Large intestine (tissue), 3 donors: Measurements from ENCODE around the gene GADD45G. TPM values are rescaled to one million over a fixed set of nuclear protein-coding genes. Genes with fewer than 3 reads are reported as not detected.

Experiments used
- DNase-seq, 2 donors: peaks; one replicate each; pipeline versions ENCODE4 v3.0.0 to v3.0.0-alpha.2; 2013
- H3K27ac ChIP-seq: one replicate; pipeline ENCODE4 v1.5.1; 2013; ENCODE audit warnings: low read length
- H3K27me3 ChIP-seq: 2 replicates; pipeline ENCODE4 v1.6.1; 2013; ENCODE audit warnings: low read length; ENCODE audit not compliant: control insufficient read depth, insufficient read depth
- H3K36me3 ChIP-seq: 2 replicates; pipeline ENCODE4 v1.6.1; 2013; ENCODE audit warnings: low read length; ENCODE audit not compliant: control insufficient read depth, insufficient read depth
- H3K4me1 ChIP-seq: one replicate; pipeline ENCODE4 v1.6.1; 2013; ENCODE audit warnings: low read length; ENCODE audit not compliant: control insufficient read depth, insufficient read depth
- H3K4me3 ChIP-seq: one replicate; pipeline ENCODE4 v1.5.1; 2013; ENCODE audit warnings: low read length
- H3K9me3 ChIP-seq: one replicate; pipeline ENCODE4 v1.6.1; 2013; ENCODE audit warnings: mild to moderate bottlenecking, low read depth, low read length, moderate library complexity; ENCODE audit not compliant: control insufficient read depth
- WGBS: methylation state at CpG from one replicate; pipeline ENCODE4 v1.1.5; 2013; ENCODE audit warnings: low lambda C conversion rate; ENCODE audit not compliant: insufficient coverage; 5-methylcytosine and 5-hydroxymethylcytosine counted together
- polyA plus RNA-seq: library from polyadenylated mRNA; unstranded; fragments of 120-200 nt; gene quantifications from one replicate; pipeline ENCODE4 v1.2.1, GENCODE V29; 2013

Gene GADD45G
- polyA plus RNA-seq, 1 donor: 10.5 TPM

GRCh38 chr9:89592963-89593726 lies 11.7 kb upstream of the GADD45G start:
- Histone ChIP-seq H3K4me1 (peaks cover 24% of the 10 kb centered on the region), H3K9me3 (no peaks in the 10 kb centered on the region), H3K4me3 (no peak overlapping the region), H3K27me3 (no peaks in the 10 kb centered on the region), H3K27ac (peak overlapping the region; percentile 68), H3K36me3 (no peaks in the 10 kb centered on the region)
- DNase-seq: peak in 1 of 2 donors; percentile 41
- no CpG with 5 or more reads among the region's 13 CpGs for WGBS

GRCh38 chr9:89593727-89594427 lies 10.9 kb upstream of the GADD45G start:
- H3K27me3 ChIP-seq: no peaks in the 10 kb centered on the region
- no peak overlapping the region for H3K4me3 ChIP-seq
- H3K4me1 ChIP-seq: peaks cover 24% of the 10 kb centered on the region
- no peaks in the 10 kb centered on the region for H3K9me3 ChIP-seq
- peak; percentile 81 to 94 for DNase-seq
- H3K27ac ChIP-seq: peak overlapping the region; percentile 68
- H3K36me3 ChIP-seq: no peaks in the 10 kb centered on the region
- WGBS: no CpG with 5 or more reads among the region's 14 CpGs

DNA sequence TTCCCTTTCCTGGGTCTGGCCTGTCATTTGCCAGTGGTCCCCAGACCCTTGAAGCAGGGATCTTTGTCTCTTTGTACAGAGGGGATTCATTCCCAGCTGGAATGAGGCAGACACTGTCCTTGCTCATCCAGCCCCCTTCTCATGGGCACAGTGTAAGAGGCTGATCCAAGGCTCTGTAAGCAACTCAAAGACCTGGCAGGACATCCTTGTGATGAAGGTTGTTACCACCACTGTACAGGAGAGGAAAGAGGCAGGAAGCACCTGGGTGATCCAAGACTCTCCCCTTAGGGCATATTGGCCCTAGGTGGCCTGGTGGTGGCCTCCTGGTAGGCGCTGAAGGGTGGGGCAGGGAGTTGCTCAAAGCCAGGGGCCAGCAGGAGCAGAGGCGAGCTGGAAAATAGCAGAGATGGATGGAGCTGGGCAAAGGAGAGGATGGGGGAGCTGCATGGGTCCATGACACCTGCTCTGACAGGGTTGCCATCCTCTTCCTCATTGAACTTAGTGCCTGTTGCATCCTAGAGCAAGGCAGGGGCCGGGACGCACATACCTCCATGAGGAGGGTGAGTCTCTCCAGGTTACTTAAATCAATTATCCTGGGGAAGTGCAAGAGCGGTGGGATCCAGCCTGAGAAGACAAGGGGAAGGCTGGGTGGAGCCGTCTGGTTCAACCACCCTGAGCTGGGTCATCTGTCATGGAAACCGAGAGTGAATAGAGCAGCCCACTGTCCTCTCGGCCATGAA lies 9.8 kb upstream of the GADD45G start:
- 80% methylated on average over 1 of the region's 8 CpGs for WGBS
- H3K36me3 ChIP-seq: no peaks in the 10 kb centered on the region
- no peak for DNase-seq
- no peak overlapping the region for H3K4me3 ChIP-seq
- no peaks in the 10 kb centered on the region for H3K27me3 ChIP-seq
- H3K27ac ChIP-seq: no peak overlapping the region
- peaks cover 24% of the 10 kb centered on the region for H3K4me1 ChIP-seq
- H3K9me3 ChIP-seq: no peaks in the 10 kb centered on the region

DNA sequence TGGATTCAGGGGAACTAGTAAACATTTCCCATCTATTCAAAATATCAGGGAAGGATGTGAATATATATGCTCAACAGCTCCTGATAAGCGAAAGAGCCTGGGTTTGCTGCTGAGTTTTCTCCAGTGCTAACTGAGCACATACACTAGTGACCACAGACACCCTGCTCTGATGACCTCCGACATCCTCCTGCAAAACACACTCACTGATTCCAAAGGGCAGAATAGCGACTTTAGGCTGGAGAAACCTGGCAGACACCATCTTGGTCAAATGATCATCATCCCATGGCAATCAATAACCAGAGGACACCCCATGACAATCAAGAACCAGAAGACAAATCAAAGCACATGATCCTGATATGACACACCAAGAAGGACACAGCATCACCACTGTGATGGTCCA lies 9.2 kb upstream of the GADD45G start:
- Histone ChIP-seq H3K4me3 (no peak overlapping the region), H3K27me3 (no peaks in the 10 kb centered on the region), H3K27ac (no peak overlapping the region), H3K4me1 (peaks cover 24% of the 10 kb centered on the region), H3K36me3 (no peaks in the 10 kb centered on the region), H3K9me3 (no peaks in the 10 kb centered on the region)
- no CpG with 5 or more reads among the region's 3 CpGs for WGBS
- DNase-seq: no peak

- H3K4me3 ChIP-seq: no peak overlapping the region
- no peaks in the 10 kb centered on the region for H3K36me3 ChIP-seq
- no peaks in the 10 kb centered on the region for H3K9me3 ChIP-seq
- DNase-seq: no peak
- peaks cover 24% of the 10 kb centered on the region for H3K4me1 ChIP-seq
- H3K27ac ChIP-seq: no peak overlapping the region
- WGBS: no CpG with 5 or more reads among the region's 13 CpGs
- no peaks in the 10 kb centered on the region for H3K27me3 ChIP-seq
Observed at GRCh38 chr9:89596937-89597555, 7.8 kb upstream of the GADD45G start.

DNA sequence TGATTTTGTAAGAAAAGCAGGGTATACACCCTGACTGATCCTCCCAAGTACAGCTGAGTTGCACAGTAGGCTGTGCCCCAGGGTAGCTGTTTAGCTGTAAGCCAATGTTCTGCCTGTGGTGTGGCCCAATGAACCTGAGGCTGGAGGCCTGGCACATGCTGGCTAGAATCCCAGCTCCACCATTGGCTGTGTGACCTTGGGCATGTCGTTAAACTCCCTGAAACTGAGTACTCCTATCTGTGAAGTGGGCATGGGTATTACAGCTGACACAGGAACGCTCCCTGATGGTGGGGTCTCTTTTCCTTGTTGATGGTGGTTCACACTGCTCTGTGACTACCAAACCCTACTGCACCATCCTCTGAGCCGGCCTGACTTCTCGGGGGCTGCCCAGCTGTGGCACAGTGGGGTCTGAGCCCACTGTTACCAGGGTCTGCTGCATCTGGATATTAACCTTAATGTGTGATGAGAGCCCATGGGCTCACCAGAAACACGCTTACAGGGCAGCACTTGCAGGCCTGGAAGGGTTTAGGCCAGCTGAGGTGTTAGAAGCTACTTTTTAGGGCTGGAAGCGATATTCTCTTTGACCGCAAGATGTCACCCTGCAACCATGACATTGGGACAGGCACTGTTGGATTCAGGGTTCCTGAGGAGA lies 7.0 kb upstream of the GADD45G start:
- H3K36me3 ChIP-seq: no peaks in the 10 kb centered on the region
- DNase-seq: peak; percentile 47 to 51
- no peak overlapping the region for H3K4me3 ChIP-seq
- H3K27me3 ChIP-seq: no peaks in the 10 kb centered on the region
- WGBS: no CpG with 5 or more reads among the region's 7 CpGs
- no peak overlapping the region for H3K27ac ChIP-seq
- peaks cover 21% of the 10 kb centered on the region for H3K4me1 ChIP-seq
- no peaks in the 10 kb centered on the region for H3K9me3 ChIP-seq

DNA sequence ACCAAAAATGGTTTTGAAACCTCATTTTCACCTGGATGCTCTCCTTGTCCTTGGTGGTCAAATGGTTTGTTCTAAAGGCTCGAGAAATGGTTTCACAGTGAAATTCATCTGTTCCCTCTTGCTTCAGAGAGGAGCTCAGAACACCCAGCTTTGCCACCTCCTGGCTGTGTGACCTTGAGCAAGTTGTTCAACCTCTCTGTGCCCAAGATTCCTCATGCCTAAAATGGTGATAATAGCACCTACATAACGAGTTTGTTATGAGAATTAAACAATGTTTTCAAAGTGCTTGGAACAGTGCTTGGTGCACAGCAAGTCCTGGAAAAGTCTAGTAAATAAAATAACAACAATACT lies 6.5 kb upstream of the GADD45G start:
- Histone ChIP-seq H3K4me1 (peaks cover 19% of the 10 kb centered on the region), H3K36me3 (no peaks in the 10 kb centered on the region), H3K27ac (no peak overlapping the region), H3K27me3 (no peaks in the 10 kb centered on the region), H3K9me3 (no peaks in the 10 kb centered on the region), H3K4me3 (no peak overlapping the region)
- no CpG with 5 or more reads among the region's 2 CpGs for whole genome bisulfite sequencing
- DNase-seq: no peak

- Histone ChIP-seq H3K36me3 (no peaks in the 10 kb centered on the region), H3K27me3 (no peaks in the 10 kb centered on the region), H3K27ac (peak overlapping the region; percentile 31), H3K4me1 (peaks cover 17% of the 10 kb centered on the region), H3K4me3 (no peak overlapping the region), H3K9me3 (no peaks in the 10 kb centered on the region)
- WGBS: no CpG with 5 or more reads among the region's 10 CpGs
- peak; percentile 87 to 89 for DNase-seq
Observed at GRCh38 chr9:89598926-89599325, 5.9 kb upstream of the GADD45G start.

GRCh38 chr9:89600831-89601230 lies 4.0 kb upstream of the GADD45G start:
- Histone ChIP-seq H3K9me3 (no peaks in the 10 kb centered on the region), H3K4me3 (no peak overlapping the region), H3K27me3 (no peaks in the 10 kb centered on the region), H3K4me1 (peaks cover 6% of the 10 kb centered on the region), H3K27ac (no peak overlapping the region), H3K36me3 (no peaks in the 10 kb centered on the region)
- WGBS: no CpG with 5 or more reads among the region's 6 CpGs
- DNase-seq: no peak

DNA sequence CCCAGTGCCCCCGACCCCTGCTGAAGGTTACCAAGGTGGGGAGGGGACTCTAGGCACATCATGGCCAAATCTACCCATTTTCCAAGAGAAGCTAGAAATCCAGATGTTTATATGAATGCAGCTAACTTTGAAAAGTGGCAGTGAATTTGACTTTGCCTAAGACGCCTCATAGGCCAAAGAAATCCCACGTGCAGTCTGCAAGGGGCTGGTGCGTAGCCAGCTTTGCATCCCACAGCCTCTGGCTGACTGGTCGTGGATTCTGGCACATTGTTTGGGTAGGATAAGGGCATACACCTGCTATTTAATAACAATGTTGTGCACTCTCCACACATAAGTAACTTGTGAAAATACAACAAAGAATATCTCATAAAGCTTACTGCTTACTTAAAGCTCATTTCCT lies 3.5 kb upstream of the GADD45G start:
- Histone ChIP-seq H3K4me3 (no peak overlapping the region), H3K4me1 (peaks cover 6% of the 10 kb centered on the region), H3K27ac (no peak overlapping the region), H3K9me3 (no peaks in the 10 kb centered on the region), H3K27me3 (no peaks in the 10 kb centered on the region), H3K36me3 (no peaks in the 10 kb centered on the region)
- no CpG with 5 or more reads among the region's 5 CpGs for WGBS
- DNase-seq: no peak
